ENCODE data around the gene MBP.

Gene MBP

DNA sequence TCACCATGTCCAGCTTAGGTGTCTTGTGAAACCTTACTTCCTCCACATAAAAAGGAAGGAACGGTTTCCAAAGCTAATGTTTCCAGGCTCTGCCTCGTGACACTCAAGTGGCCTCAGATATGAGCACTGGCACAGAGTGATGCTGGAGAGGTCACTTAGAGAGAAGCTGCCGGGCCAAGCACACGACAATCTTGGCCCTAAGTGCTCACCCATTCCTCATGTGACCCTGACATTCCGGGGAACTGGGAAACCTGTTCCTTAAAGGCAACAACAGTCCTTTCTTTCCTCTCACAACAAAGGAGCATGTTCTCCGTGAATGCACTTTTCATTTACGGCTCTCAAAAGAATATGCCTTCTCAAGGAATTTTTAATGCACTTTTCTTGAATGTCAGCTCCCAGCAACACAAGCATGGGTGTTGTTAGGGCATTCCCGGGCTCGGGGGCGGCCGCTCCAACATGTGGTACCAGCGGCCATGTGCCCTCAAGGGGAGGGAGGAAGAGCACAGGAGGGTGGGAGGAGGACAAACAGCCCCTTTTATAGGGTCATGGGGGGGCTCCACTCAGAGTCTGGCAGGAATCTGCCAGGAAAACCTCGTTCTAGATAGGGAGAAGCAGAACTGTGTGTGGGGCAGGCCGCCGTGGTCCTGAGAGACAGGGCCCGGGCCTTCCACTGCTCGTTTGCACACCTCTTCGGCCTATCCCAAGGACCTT, 118.6 kb downstream of the MBP start:
- H3K27ac ChIP-seq (ENCODE audit: poor library complexity, severe bottlenecking) = no peak overlapping the region
- peaks cover 6% of the 10 kb centered on the region for H3K4me1 ChIP-seq (ENCODE audit: insufficient read depth, poor library complexity, severe bottlenecking)
- no peaks in the 10 kb centered on the region for H3K9me3 ChIP-seq (ENCODE audit: severe bottlenecking)
- no peak overlapping the region for H3K4me3 ChIP-seq (ENCODE audit: severe bottlenecking)
- peaks cover 3% of the 10 kb centered on the region; the same call in 1 of the 2 replicates for H3K36me3 ChIP-seq (ENCODE audit: low read depth)
- no peaks in the 10 kb centered on the region for H3K27me3 ChIP-seq (ENCODE audit: insufficient read depth, poor library complexity, severe bottlenecking)
- TF ChIP-seq, protein P1, sequence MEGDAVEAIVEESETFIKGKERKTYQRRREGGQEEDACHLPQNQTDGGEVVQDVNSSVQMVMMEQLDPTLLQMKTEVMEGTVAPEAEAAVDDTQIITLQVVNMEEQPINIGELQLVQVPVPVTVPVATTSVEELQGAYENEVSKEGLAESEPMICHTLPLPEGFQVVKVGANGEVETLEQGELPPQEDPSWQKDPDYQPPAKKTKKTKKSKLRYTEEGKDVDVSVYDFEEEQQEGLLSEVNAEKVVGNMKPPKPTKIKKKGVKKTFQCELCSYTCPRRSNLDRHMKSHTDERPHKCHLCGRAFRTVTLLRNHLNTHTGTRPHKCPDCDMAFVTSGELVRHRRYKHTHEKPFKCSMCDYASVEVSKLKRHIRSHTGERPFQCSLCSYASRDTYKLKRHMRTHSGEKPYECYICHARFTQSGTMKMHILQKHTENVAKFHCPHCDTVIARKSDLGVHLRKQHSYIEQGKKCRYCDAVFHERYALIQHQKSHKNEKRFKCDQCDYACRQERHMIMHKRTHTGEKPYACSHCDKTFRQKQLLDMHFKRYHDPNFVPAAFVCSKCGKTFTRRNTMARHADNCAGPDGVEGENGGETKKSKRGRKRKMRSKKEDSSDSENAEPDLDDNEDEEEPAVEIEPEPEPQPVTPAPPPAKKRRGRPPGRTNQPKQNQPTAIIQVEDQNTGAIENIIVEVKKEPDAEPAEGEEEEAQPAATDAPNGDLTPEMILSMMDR (IDR thresholded peaks at IDR 0.05; ENCODE audit: poor library complexity, severe bottlenecking) = no peak
- no peak for DNase-seq (ENCODE audit: low spot score)
- ATAC-seq (ENCODE audit: low read depth) = no peak

DNA sequence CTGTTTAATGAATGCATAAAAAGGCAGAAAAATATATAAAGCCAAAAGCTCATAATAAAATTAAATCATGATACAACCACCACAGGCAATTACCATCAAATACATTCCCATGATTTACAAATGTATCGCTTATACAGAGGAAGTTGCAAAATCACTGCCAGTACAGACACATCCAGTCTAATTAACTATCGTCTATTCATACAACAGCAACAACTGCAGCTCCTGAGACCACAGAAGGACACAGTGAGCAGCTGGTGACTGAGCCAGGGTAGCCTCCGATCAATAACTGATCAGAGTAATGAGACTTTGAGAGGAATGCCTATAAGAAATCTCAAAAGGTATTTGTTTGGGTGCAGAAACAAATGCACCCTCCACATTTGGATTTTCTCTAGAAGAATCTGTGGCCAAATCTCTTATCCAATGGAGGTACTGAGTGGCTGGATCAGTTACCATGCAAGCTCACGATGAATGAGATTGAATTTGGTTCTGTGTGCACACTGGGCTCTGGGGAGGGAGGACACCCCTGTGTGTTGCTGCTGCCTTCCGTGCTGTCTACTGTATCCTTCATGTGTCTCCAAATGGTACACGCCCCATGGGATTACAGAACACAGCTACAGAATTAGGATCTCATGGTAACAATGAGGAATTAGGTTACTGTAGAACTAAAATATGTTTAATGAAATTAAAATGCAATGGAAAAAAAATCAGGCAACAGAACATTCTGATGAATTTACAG, 119.6 kb downstream of the MBP start:
- H3K27ac ChIP-seq (ENCODE audit: poor library complexity, severe bottlenecking) = no peak overlapping the region
- no peak for DNase-seq (ENCODE audit: low spot score)
- peaks cover 3% of the 10 kb centered on the region; the same call in 1 of the 2 replicates for H3K36me3 ChIP-seq (ENCODE audit: low read depth)
- no peak overlapping the region for H3K4me3 ChIP-seq (ENCODE audit: severe bottlenecking)
- peak; percentile 49; the same call in 1 of the 3 replicates for ATAC-seq (ENCODE audit: low read depth)
- H3K27me3 ChIP-seq (ENCODE audit: insufficient read depth, poor library complexity, severe bottlenecking) = no peaks in the 10 kb centered on the region
- H3K9me3 ChIP-seq (ENCODE audit: severe bottlenecking) = no peaks in the 10 kb centered on the region
- peaks cover 6% of the 10 kb centered on the region for H3K4me1 ChIP-seq (ENCODE audit: insufficient read depth, poor library complexity, severe bottlenecking)
- TF ChIP-seq, protein P1 (IDR thresholded peaks at IDR 0.05; ENCODE audit: poor library complexity, severe bottlenecking) = no peak

DNA sequence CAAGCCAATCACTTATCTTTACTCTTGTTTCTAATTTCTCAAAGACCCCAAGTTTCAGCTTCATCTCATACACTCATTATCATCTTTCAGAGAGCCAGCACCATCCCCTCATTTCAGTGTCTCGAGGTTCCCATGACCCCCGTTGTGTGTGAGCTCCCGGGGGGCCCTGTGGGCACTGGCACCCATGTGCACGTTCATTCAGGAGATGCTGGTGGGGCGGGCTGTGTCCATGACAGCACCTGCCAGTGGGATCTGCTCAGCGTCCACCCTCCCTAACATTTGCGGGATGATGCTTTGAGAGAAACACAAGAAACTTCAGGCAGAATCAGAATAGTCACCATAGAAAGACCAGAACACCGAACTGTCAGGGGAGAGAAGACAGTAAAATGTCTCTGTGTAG, 120.5 kb downstream of the MBP start:
- DNase-seq (ENCODE audit: low spot score) (no peak), ATAC-seq (ENCODE audit: low read depth) (no peak)
- Histone ChIP-seq H3K4me1 (ENCODE audit: insufficient read depth, poor library complexity, severe bottlenecking) (peaks cover 6% of the 10 kb centered on the region), H3K27ac (ENCODE audit: poor library complexity, severe bottlenecking) (no peak overlapping the region), H3K27me3 (ENCODE audit: insufficient read depth, poor library complexity, severe bottlenecking) (no peaks in the 10 kb centered on the region), H3K9me3 (ENCODE audit: severe bottlenecking) (no peaks in the 10 kb centered on the region), H3K36me3 (ENCODE audit: low read depth) (peaks cover 3% of the 10 kb centered on the region; the same call in 1 of the 2 replicates), H3K4me3 (ENCODE audit: severe bottlenecking) (no peak overlapping the region)
- TF ChIP-seq, protein P1 (IDR thresholded peaks at IDR 0.05; ENCODE audit: poor library complexity, severe bottlenecking) = no peak

DNA sequence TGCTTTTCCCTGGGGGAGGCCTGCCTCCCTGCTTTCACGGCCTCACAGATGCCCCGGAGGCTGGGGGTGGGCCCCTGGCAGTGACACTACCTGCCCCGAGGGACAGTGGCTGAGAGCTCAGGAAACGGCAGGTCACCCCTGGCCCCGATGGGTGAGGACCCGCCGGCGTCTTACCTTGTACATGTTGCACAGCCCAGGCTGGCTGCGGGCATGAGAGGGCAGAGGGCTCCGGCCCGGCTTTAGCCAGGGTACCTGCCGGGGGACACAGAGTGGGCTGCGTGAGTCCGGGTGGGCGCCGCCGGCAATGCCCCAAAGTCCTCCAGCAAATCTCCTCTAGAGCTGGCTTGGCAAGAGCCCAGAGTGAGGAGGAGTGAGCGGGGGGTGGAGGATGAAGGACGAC, 122.9 kb downstream of the MBP start:
- H3K4me1 ChIP-seq (ENCODE audit: insufficient read depth, poor library complexity, severe bottlenecking) = peaks cover 6% of the 10 kb centered on the region
- ATAC-seq (ENCODE audit: low read depth) (no peak), DNase-seq (ENCODE audit: low spot score) (no peak)
- no peaks in the 10 kb centered on the region for H3K27me3 ChIP-seq (ENCODE audit: insufficient read depth, poor library complexity, severe bottlenecking)
- TF ChIP-seq, protein P1 (IDR thresholded peaks at IDR 0.05; ENCODE audit: poor library complexity, severe bottlenecking) = no peak
- H3K9me3 ChIP-seq (ENCODE audit: severe bottlenecking) = no peaks in the 10 kb centered on the region
- H3K27ac ChIP-seq (ENCODE audit: poor library complexity, severe bottlenecking) = no peak overlapping the region
- no peak overlapping the region for H3K4me3 ChIP-seq (ENCODE audit: severe bottlenecking)
- H3K36me3 ChIP-seq (ENCODE audit: low read depth) = no peaks in the 10 kb centered on the region
